ENCODE data around the gene SNAP23.
"Not testable (repeated sequence)": the region's sequence is repeated elsewhere in the genome, so short reads cannot be mapped to it uniquely, and the experiment has no call there.

Gene SNAP23

GRCh38 chr15:42549741-42550392 lies 54.4 kb downstream of the SNAP23 start:
- peak overlapping the region; percentile 18 to 99 (median 44) for H3K4me3 ChIP-seq (ENCODE audit: low read depth in 1 of 5, low read length in 5 of 5)
- peaks cover 0 to 29% (median 20%) of the 10 kb centered on the region in 5 donors for H3K4me1 ChIP-seq (ENCODE audit: control insufficient read depth in 5 of 5, insufficient read depth in 5 of 5, low read length in 5 of 5)
- peak overlapping the region in 2 of 5 donors; percentile 92 to 99 for H3K9ac ChIP-seq (ENCODE audit: low read length in 5 of 5)
- peak overlapping the region; percentile 89 for H3K27ac ChIP-seq (ENCODE audit: low read depth, low read length)
- H3K9me3 ChIP-seq (ENCODE audit: control insufficient read depth in 5 of 5, low read length in 5 of 5) = no peaks in the 10 kb centered on the region
- H3K36me3 ChIP-seq (ENCODE audit: control insufficient read depth in 5 of 5, insufficient read depth in 5 of 5, low read length in 5 of 5) = peaks cover 0 to 9% (median 4%) of the 10 kb centered on the region in 5 donors
- H3K27me3 ChIP-seq (ENCODE audit: control insufficient read depth in 5 of 5, insufficient read depth in 4 of 5, low read length in 5 of 5) = no peaks in the 10 kb centered on the region

GRCh38 chr15:42553554-42553953 lies 58.1 kb downstream of the SNAP23 start:
- Histone ChIP-seq H3K4me1 (ENCODE audit: control insufficient read depth in 5 of 5, insufficient read depth in 5 of 5, low read length in 5 of 5) (peaks cover 0 to 12% (median 9%) of the 10 kb centered on the region in 5 donors), H3K27ac (ENCODE audit: low read depth, low read length) (no peak overlapping the region), H3K36me3 (ENCODE audit: control insufficient read depth in 5 of 5, insufficient read depth in 5 of 5, low read length in 5 of 5) (peaks cover 0 to 4% (median under 1%) of the 10 kb centered on the region in 5 donors), H3K9ac (ENCODE audit: low read length in 5 of 5) (no peak overlapping the region), H3K27me3 (ENCODE audit: control insufficient read depth in 5 of 5, insufficient read depth in 4 of 5, low read length in 5 of 5) (no peaks in the 10 kb centered on the region), H3K9me3 (ENCODE audit: control insufficient read depth in 5 of 5, low read length in 5 of 5) (no peaks in the 10 kb centered on the region), H3K4me3 (ENCODE audit: low read depth in 1 of 5, low read length in 5 of 5) (no peak overlapping the region)

GRCh38 chr15:42556550-42557207 lies 61.2 kb downstream of the SNAP23 start:
- not testable (repeated sequence) for H3K4me1 ChIP-seq (ENCODE audit: control insufficient read depth in 5 of 5, insufficient read depth in 5 of 5, low read length in 5 of 5); H3K4me3 ChIP-seq (ENCODE audit: low read depth in 1 of 5, low read length in 5 of 5); H3K9me3 ChIP-seq (ENCODE audit: control insufficient read depth in 5 of 5, low read length in 5 of 5); H3K9ac ChIP-seq (ENCODE audit: low read length in 5 of 5); H3K27me3 ChIP-seq (ENCODE audit: control insufficient read depth in 5 of 5, insufficient read depth in 4 of 5, low read length in 5 of 5); H3K27ac ChIP-seq (ENCODE audit: low read depth, low read length)
- H3K36me3 ChIP-seq (ENCODE audit: control insufficient read depth in 5 of 5, insufficient read depth in 5 of 5, low read length in 5 of 5) = peaks cover 14 to 31% (median 23%) of the 10 kb centered on the region in 5 donors

- no peak overlapping the region for H3K4me3 ChIP-seq (ENCODE audit: low read depth in 1 of 5, low read length in 5 of 5)
- H3K27ac ChIP-seq (ENCODE audit: low read depth, low read length) = no peak overlapping the region
- H3K36me3 ChIP-seq (ENCODE audit: control insufficient read depth in 5 of 5, insufficient read depth in 5 of 5, low read length in 5 of 5) = peaks cover 19 to 46% (median 35%) of the 10 kb centered on the region in 5 donors
- H3K27me3 ChIP-seq (ENCODE audit: control insufficient read depth in 5 of 5, insufficient read depth in 4 of 5, low read length in 5 of 5) = no peaks in the 10 kb centered on the region
- no peaks in the 10 kb centered on the region for H3K9me3 ChIP-seq (ENCODE audit: control insufficient read depth in 5 of 5, low read length in 5 of 5)
- no peaks in the 10 kb centered on the region for H3K4me1 ChIP-seq (ENCODE audit: control insufficient read depth in 5 of 5, insufficient read depth in 5 of 5, low read length in 5 of 5)
- H3K9ac ChIP-seq (ENCODE audit: low read length in 5 of 5) = no peak overlapping the region
Measured at GRCh38 chr15:42558739-42559138, 63.3 kb downstream of the SNAP23 start.

- H3K4me1 ChIP-seq (ENCODE audit: control insufficient read depth in 5 of 5, insufficient read depth in 5 of 5, low read length in 5 of 5) = peaks cover 2 to 36% (median 29%) of the 10 kb centered on the region in 5 donors
- no peaks in the 10 kb centered on the region for H3K27me3 ChIP-seq (ENCODE audit: control insufficient read depth in 5 of 5, insufficient read depth in 4 of 5, low read length in 5 of 5)
- H3K9me3 ChIP-seq (ENCODE audit: control insufficient read depth in 5 of 5, low read length in 5 of 5) = no peaks in the 10 kb centered on the region
- peak within 1 kb of the TSS; percentile 74 for H3K27ac ChIP-seq (ENCODE audit: low read depth, low read length)
- H3K9ac ChIP-seq (ENCODE audit: low read length in 5 of 5) = peak within 1 kb of the TSS; percentile 33 to 81 (median 68)
- no peaks in the 10 kb centered on the region for H3K36me3 ChIP-seq (ENCODE audit: control insufficient read depth in 5 of 5, insufficient read depth in 5 of 5, low read length in 5 of 5)
- peak within 1 kb of the TSS; percentile 81 to 93 (median 87) for H3K4me3 ChIP-seq (ENCODE audit: low read depth in 1 of 5, low read length in 5 of 5)
Measured at GRCh38 chr15:42575188-42576039, 80.0 kb downstream of the SNAP23 start, which contains the start of gene STARD9. Gene STARD9 (plus strand): TSS chr15:42575606. CDS start chr15:42575716, 110 bp downstream.

- Histone ChIP-seq H3K27ac (ENCODE audit: low read depth, low read length) (peak overlapping the region; percentile 67), H3K36me3 (ENCODE audit: control insufficient read depth in 5 of 5, insufficient read depth in 5 of 5, low read length in 5 of 5) (no peaks in the 10 kb centered on the region), H3K4me3 (ENCODE audit: low read depth in 1 of 5, low read length in 5 of 5) (peak overlapping the region; percentile 81 to 93 (median 87)), H3K9ac (ENCODE audit: low read length in 5 of 5) (peak overlapping the region; percentile 33 to 81 (median 68)), H3K9me3 (ENCODE audit: control insufficient read depth in 5 of 5, low read length in 5 of 5) (no peaks in the 10 kb centered on the region), H3K27me3 (ENCODE audit: control insufficient read depth in 5 of 5, insufficient read depth in 4 of 5, low read length in 5 of 5) (no peaks in the 10 kb centered on the region), H3K4me1 (ENCODE audit: control insufficient read depth in 5 of 5, insufficient read depth in 5 of 5, low read length in 5 of 5) (peaks cover 2 to 40% (median 33%) of the 10 kb centered on the region in 5 donors)
Measured at GRCh38 chr15:42576040-42576594, 80.7 kb downstream of the SNAP23 start.

GRCh38 chr15:42576776-42577175 lies 81.3 kb downstream of the SNAP23 start:
- Histone ChIP-seq H3K9ac (ENCODE audit: low read length in 5 of 5) (peak overlapping the region in 2 of 5 donors; percentile 61 to 81), H3K4me3 (ENCODE audit: low read depth in 1 of 5, low read length in 5 of 5) (peak overlapping the region in 3 of 5 donors; percentile 87 to 93 (median 89)), H3K27me3 (ENCODE audit: control insufficient read depth in 5 of 5, insufficient read depth in 4 of 5, low read length in 5 of 5) (no peaks in the 10 kb centered on the region), H3K27ac (ENCODE audit: low read depth, low read length) (no peak overlapping the region), H3K36me3 (ENCODE audit: control insufficient read depth in 5 of 5, insufficient read depth in 5 of 5, low read length in 5 of 5) (no peaks in the 10 kb centered on the region), H3K4me1 (ENCODE audit: control insufficient read depth in 5 of 5, insufficient read depth in 5 of 5, low read length in 5 of 5) (peaks cover 4 to 46% (median 38%) of the 10 kb centered on the region in 5 donors), H3K9me3 (ENCODE audit: control insufficient read depth in 5 of 5, low read length in 5 of 5) (no peaks in the 10 kb centered on the region)

GRCh38 chr15:42577514-42578031 lies 82.1 kb downstream of the SNAP23 start:
- Histone ChIP-seq H3K9me3 (ENCODE audit: control insufficient read depth in 5 of 5, low read length in 5 of 5) (no peaks in the 10 kb centered on the region), H3K4me1 (ENCODE audit: control insufficient read depth in 5 of 5, insufficient read depth in 5 of 5, low read length in 5 of 5) (peaks cover 7 to 54% (median 44%) of the 10 kb centered on the region in 5 donors), H3K4me3 (ENCODE audit: low read depth in 1 of 5, low read length in 5 of 5) (peak overlapping the region in 4 of 5 donors; percentile 3 to 31 (median 22)), H3K36me3 (ENCODE audit: control insufficient read depth in 5 of 5, insufficient read depth in 5 of 5, low read length in 5 of 5) (no peaks in the 10 kb centered on the region), H3K9ac (ENCODE audit: low read length in 5 of 5) (peak overlapping the region in 1 of 5 donors; percentile 39), H3K27me3 (ENCODE audit: control insufficient read depth in 5 of 5, insufficient read depth in 4 of 5, low read length in 5 of 5) (no peaks in the 10 kb centered on the region), H3K27ac (ENCODE audit: low read depth, low read length) (no peak overlapping the region)

- no peaks in the 10 kb centered on the region for H3K27me3 ChIP-seq (ENCODE audit: control insufficient read depth in 5 of 5, insufficient read depth in 4 of 5, low read length in 5 of 5)
- H3K4me3 ChIP-seq (ENCODE audit: low read depth in 1 of 5, low read length in 5 of 5) = no peak overlapping the region
- H3K9ac ChIP-seq (ENCODE audit: low read length in 5 of 5) = no peak overlapping the region
- no peaks in the 10 kb centered on the region for H3K36me3 ChIP-seq (ENCODE audit: control insufficient read depth in 5 of 5, insufficient read depth in 5 of 5, low read length in 5 of 5)
- H3K27ac ChIP-seq (ENCODE audit: low read depth, low read length) = no peak overlapping the region
- peaks cover 9 to 68% (median 49%) of the 10 kb centered on the region in 5 donors for H3K4me1 ChIP-seq (ENCODE audit: control insufficient read depth in 5 of 5, insufficient read depth in 5 of 5, low read length in 5 of 5)
- no peaks in the 10 kb centered on the region for H3K9me3 ChIP-seq (ENCODE audit: control insufficient read depth in 5 of 5, low read length in 5 of 5)
Measured at GRCh38 chr15:42578984-42579537, 83.6 kb downstream of the SNAP23 start.
